ENCODE data around the gene PMFBP1. TPM values are rescaled to one million over a fixed set of nuclear protein-coding genes. Genes with fewer than 3 reads are reported as not detected.
"Not testable (repeated sequence)": the region's sequence is repeated elsewhere in the genome, so short reads cannot be mapped to it uniquely, and the experiment has no call there.

PMFBP1 gene
- total RNA-seq, 1 experiment from 2014 or later, result 0.56 TPM

- peaks cover 40% of the 10 kb centered on the region for H3K36me3 ChIP-seq (ENCODE audit: insufficient read depth, low read length)
Measured at GRCh38 chr16:72091217-72091616, 80.7 kb downstream of the PMFBP1 start.

GRCh38 chr16:72085002-72085401 is 87.0 kb downstream of the PMFBP1 start:
- H3K27ac ChIP-seq (ENCODE audit: low read length), result no peak overlapping the region
- H3K79me2 ChIP-seq (ENCODE audit: low read length), result peaks cover 4% of the 10 kb centered on the region
- H3K9me3 ChIP-seq (ENCODE audit: low read length), result peaks cover 11% of the 10 kb centered on the region
- H3K4me2 ChIP-seq (ENCODE audit: low read depth, low read length, poor library complexity, severe bottlenecking), result no peak overlapping the region
- H4K20me1 ChIP-seq (ENCODE audit: insufficient read depth, low read depth, low read length), result no peaks in the 10 kb centered on the region
- peaks cover 50% of the 10 kb centered on the region for H3K36me3 ChIP-seq (ENCODE audit: insufficient read depth, low read length)
- no peak overlapping the region for H3K9ac ChIP-seq (ENCODE audit: low read length)
- H3K4me1 ChIP-seq (ENCODE audit: low read length), result no peaks in the 10 kb centered on the region
- H3K4me3 ChIP-seq (ENCODE audit: low read length), result no peak overlapping the region
- DNase-seq, result no peak
- no peaks in the 10 kb centered on the region for H3K27me3 ChIP-seq (ENCODE audit: low read length)
- no peaks in the 10 kb centered on the region for H3K9me2 ChIP-seq (replicated peaks; ENCODE audit: insufficient read depth, low read length)
- H2AFZ ChIP-seq (ENCODE audit: low read length), result no peak overlapping the region

More at GRCh38 chr16:72091217-72091616, 80.7 kb downstream of the PMFBP1 start:
- Histone ChIP-seq H2AFZ (ENCODE audit: low read length) (no peak overlapping the region), H3K4me1 (ENCODE audit: low read length) (peaks cover 34% of the 10 kb centered on the region), H3K9ac (ENCODE audit: low read length) (no peak overlapping the region), H3K79me2 (ENCODE audit: low read length) (peaks cover 63% of the 10 kb centered on the region), H3K9me2 (replicated peaks; ENCODE audit: insufficient read depth, low read length) (no peaks in the 10 kb centered on the region), H3K4me2 (ENCODE audit: low read depth, low read length, poor library complexity, severe bottlenecking) (peak overlapping the region; percentile 83), H3K9me3 (ENCODE audit: low read length) (no peaks in the 10 kb centered on the region), H3K27ac (ENCODE audit: low read length) (no peak overlapping the region), H3K27me3 (ENCODE audit: low read length) (no peaks in the 10 kb centered on the region), H4K20me1 (ENCODE audit: insufficient read depth, low read depth, low read length) (0 out of 2 replicates have a peak, but pooled peaks cover 4% of the 10 kb centered on the region), H3K4me3 (ENCODE audit: low read length) (no peak overlapping the region)
- no peak for DNase-seq

- no peak overlapping the region for H3K4me2 ChIP-seq (ENCODE audit: low read depth, low read length, poor library complexity, severe bottlenecking)
Measured at GRCh38 chr16:72084445-72084844, 87.5 kb downstream of the PMFBP1 start.

DNA sequence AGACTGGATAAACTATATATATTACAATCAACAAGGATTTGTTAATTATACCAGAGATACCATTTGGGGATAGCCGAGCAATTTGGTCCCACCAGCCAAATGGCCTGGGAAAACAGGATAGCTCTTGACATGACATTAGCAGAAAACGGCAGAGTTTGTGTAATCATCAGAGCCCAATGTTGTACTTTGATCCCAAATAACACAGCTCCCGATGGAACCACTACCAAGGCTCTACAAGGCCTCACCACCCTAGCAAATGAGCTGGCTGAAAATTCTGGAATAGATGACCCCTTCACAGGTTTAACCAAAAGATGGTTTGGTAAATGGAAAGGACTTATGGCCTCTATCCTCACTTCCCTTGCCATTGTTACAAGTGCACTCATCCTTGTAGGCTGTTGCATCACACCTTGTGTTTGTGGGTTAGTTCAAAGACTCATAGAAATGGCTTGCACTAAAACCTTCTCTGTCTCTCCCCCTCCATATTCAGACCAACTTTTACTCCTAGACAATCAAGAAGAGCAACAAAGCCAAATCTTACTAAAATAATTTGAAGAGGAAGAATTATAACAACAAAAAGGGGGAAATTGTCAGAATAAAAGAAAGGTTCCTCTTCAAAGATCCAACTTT is 88.1 kb downstream of the PMFBP1 start:
- Histone ChIP-seq H3K9me2 (replicated peaks; ENCODE audit: insufficient read depth, low read length) (no peaks in the 10 kb centered on the region), H2AFZ (ENCODE audit: low read length) (no peak overlapping the region), H3K9me3 (ENCODE audit: low read length) (peaks cover 11% of the 10 kb centered on the region), H3K36me3 (ENCODE audit: insufficient read depth, low read length) (peaks cover 39% of the 10 kb centered on the region), H4K20me1 (ENCODE audit: insufficient read depth, low read depth, low read length) (no peaks in the 10 kb centered on the region), H3K79me2 (ENCODE audit: low read length) (no peaks in the 10 kb centered on the region), H3K4me1 (ENCODE audit: low read length) (no peaks in the 10 kb centered on the region), H3K9ac (ENCODE audit: low read length) (no peak overlapping the region), H3K27ac (ENCODE audit: low read length) (no peak overlapping the region), H3K4me3 (ENCODE audit: low read length) (no peak overlapping the region), H3K4me2 (ENCODE audit: low read depth, low read length, poor library complexity, severe bottlenecking) (no peak overlapping the region), H3K27me3 (ENCODE audit: low read length) (no peaks in the 10 kb centered on the region)
- no peak for DNase-seq

More at GRCh38 chr16:72084445-72084844, 87.5 kb downstream of the PMFBP1 start:
- Histone ChIP-seq H4K20me1 (ENCODE audit: insufficient read depth, low read depth, low read length) (no peaks in the 10 kb centered on the region), H3K27me3 (ENCODE audit: low read length) (no peaks in the 10 kb centered on the region), H3K4me1 (ENCODE audit: low read length) (no peaks in the 10 kb centered on the region), H3K9me3 (ENCODE audit: low read length) (peaks cover 11% of the 10 kb centered on the region), H3K9me2 (replicated peaks; ENCODE audit: insufficient read depth, low read length) (no peaks in the 10 kb centered on the region), H3K9ac (ENCODE audit: low read length) (no peak overlapping the region), H2AFZ (ENCODE audit: low read length) (no peak overlapping the region), H3K79me2 (ENCODE audit: low read length) (no peaks in the 10 kb centered on the region; the same call in 1 of the 2 replicates), H3K4me3 (ENCODE audit: low read length) (no peak overlapping the region), H3K27ac (ENCODE audit: low read length) (no peak overlapping the region), H3K36me3 (ENCODE audit: insufficient read depth, low read length) (peaks cover 44% of the 10 kb centered on the region)
- no peak for DNase-seq

- H3K4me3 ChIP-seq (ENCODE audit: low read length); H3K9me3 ChIP-seq (ENCODE audit: low read length); H3K36me3 ChIP-seq (ENCODE audit: insufficient read depth, low read length); H3K27me3 ChIP-seq (ENCODE audit: low read length); H3K27ac ChIP-seq (ENCODE audit: low read length); DNase-seq; H3K79me2 ChIP-seq (ENCODE audit: low read length); H3K9me2 ChIP-seq (replicated peaks; ENCODE audit: insufficient read depth, low read length); H4K20me1 ChIP-seq (ENCODE audit: insufficient read depth, low read depth, low read length); H2AFZ ChIP-seq (ENCODE audit: low read length); H3K9ac ChIP-seq (ENCODE audit: low read length); H3K4me1 ChIP-seq (ENCODE audit: low read length); H3K4me2 ChIP-seq (ENCODE audit: low read depth, low read length, poor library complexity, severe bottlenecking): not testable (repeated sequence)
Measured at GRCh38 chr16:72076991-72077706, 94.8 kb downstream of the PMFBP1 start.

- H3K27me3 ChIP-seq (ENCODE audit: low read length); DNase-seq: not testable (repeated sequence)
Measured at GRCh38 chr16:72075067-72075466, 96.9 kb downstream of the PMFBP1 start.

DNA sequence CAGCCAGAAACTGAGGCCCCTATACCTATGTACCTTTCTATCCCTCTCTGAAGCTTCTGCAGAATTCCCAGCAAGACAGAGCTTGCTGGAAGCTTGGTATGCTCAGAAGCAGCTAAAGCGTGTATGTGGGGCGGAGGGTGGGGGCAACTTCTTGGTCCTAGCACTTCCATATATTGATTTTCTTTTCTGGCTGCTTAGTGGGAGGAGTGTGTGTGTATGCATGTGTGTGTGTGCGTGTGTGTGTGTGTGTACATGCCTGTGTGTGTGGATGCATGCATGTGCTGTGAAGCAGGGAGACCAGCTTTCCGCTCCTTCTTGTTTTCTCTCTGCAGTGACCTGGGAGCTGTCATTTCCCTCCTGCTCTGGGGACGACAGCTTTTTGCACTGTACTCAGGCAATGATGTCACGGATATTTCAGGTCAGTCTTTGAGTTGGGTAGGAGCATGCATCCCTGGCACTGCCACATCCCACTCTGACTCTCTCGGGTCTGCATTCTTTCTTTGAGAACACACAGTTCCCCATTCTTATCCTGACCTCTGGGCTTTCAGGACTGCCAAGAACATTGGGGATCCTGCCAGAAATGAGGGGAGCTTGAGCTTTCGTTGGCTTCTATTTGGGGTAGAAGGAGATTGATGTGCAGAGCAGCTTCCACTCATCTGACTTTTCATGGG is 98.3 kb downstream of the PMFBP1 start:
- H3K79me2 ChIP-seq (ENCODE audit: low read length), result no peaks in the 10 kb centered on the region
- no peak overlapping the region for H3K9ac ChIP-seq (ENCODE audit: low read length)
- no peaks in the 10 kb centered on the region for H3K36me3 ChIP-seq (ENCODE audit: insufficient read depth, low read length)
- no peak overlapping the region for H3K4me2 ChIP-seq (ENCODE audit: low read depth, low read length, poor library complexity, severe bottlenecking)
- DNase-seq, result no peak
- peaks cover 7% of the 10 kb centered on the region for H3K4me1 ChIP-seq (ENCODE audit: low read length)
- no peaks in the 10 kb centered on the region for H4K20me1 ChIP-seq (ENCODE audit: insufficient read depth, low read depth, low read length)
- no peaks in the 10 kb centered on the region for H3K9me3 ChIP-seq (ENCODE audit: low read length)
- H3K9me2 ChIP-seq (replicated peaks; ENCODE audit: insufficient read depth, low read length), result no peaks in the 10 kb centered on the region
- no peak overlapping the region for H3K4me3 ChIP-seq (ENCODE audit: low read length)
- H3K27me3 ChIP-seq (ENCODE audit: low read length), result no peaks in the 10 kb centered on the region
- H3K27ac ChIP-seq (ENCODE audit: low read length), result no peak overlapping the region
- H2AFZ ChIP-seq (ENCODE audit: low read length), result no peak overlapping the region

More at GRCh38 chr16:72075067-72075466, 96.9 kb downstream of the PMFBP1 start:
- H3K9ac ChIP-seq (ENCODE audit: low read length); H3K9me3 ChIP-seq (ENCODE audit: low read length); H4K20me1 ChIP-seq (ENCODE audit: insufficient read depth, low read depth, low read length); H3K4me2 ChIP-seq (ENCODE audit: low read depth, low read length, poor library complexity, severe bottlenecking); H2AFZ ChIP-seq (ENCODE audit: low read length); H3K9me2 ChIP-seq (replicated peaks; ENCODE audit: insufficient read depth, low read length); H3K4me3 ChIP-seq (ENCODE audit: low read length); H3K79me2 ChIP-seq (ENCODE audit: low read length); H3K27ac ChIP-seq (ENCODE audit: low read length); H3K4me1 ChIP-seq (ENCODE audit: low read length); H3K36me3 ChIP-seq (ENCODE audit: insufficient read depth, low read length): not testable (repeated sequence)
